GM10248 (cell line): ENCODE measurements around the gene LDLR.
"Not testable (repeated sequence)": the region's sequence is repeated elsewhere in the genome, so short reads cannot be mapped to it uniquely, and the experiment has no call there.

Experiments
- CTCF ChIA-PET: fragments of 300-600 bp; sonication (Branson Sonifier 250); formaldehyde crosslinking; extraction: SDS; loops from one replicate; lab custom pipeline; 2021; ENCODE audit warnings: antibody characterized with exemption; lab: Yijun Ruan, JAX
- POLR2A ChIA-PET: fragments of 350-650 bp; sonication (Branson Sonifier 250); formaldehyde crosslinking; extraction: SDS; loops from one replicate; lab custom pipeline; 2020; ENCODE audit warnings: antibody characterized with exemption; lab: Yijun Ruan, JAX
- DNase-seq: peaks from one replicate; pipeline ENCODE4 v3.0.0; 2012; ENCODE audit errors: extremely low spot score
- TF ChIP-seq, protein P1 (sequence below): IDR thresholded peaks from 2 replicates; pipeline ENCODE4 v1.5.1; 2012; ENCODE audit warnings: mild to moderate bottlenecking, low read depth; ENCODE audit errors: extremely low read depth, missing control alignments, control extremely low read depth

LDLR gene

DNA sequence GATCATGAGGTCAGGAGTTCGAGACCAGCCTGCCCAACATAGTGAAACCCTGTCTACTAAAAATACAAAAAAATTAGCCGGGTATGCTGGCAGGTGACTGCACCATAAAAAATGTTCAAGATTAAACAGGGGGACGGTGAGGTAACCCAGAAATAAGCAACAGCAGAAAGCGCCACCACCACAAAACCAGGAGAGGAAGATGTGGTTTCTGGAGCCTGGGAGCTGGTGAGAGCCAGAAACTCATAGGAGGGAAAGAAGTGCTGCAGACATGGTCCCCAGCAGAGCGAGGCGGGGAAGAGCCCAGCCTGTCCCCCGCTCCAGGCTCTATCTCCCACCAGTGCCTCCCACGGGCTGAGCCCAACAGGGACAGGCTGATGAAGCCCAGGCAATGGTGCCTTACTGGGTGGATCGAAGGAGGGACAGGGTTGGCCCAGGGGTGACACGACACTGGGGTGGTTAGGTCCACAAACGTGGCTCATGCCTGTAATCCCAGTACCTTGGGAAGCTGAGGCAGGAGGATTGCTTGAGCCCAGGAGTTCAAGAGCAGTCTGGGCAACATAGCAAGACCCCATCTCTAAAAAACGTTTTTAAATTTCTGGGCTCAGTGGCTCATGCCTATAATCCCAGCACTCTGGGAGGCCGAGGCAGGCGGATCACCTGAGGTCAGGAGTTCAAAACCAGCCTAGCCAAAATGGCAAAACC, 47.3 kb downstream of the LDLR start:
- DNase-seq, result peak; percentile 14
- ChIA-PET CTCF (interaction anchor here (1.0 to 6.4 kb wide), 6 partner anchors 8 to 104 kb away, joined by 4 to 42 read pairs (median 4); no protein-coding TSS in a partner anchor), POLR2A (no interaction called here)
- TF ChIP-seq, protein P1, sequence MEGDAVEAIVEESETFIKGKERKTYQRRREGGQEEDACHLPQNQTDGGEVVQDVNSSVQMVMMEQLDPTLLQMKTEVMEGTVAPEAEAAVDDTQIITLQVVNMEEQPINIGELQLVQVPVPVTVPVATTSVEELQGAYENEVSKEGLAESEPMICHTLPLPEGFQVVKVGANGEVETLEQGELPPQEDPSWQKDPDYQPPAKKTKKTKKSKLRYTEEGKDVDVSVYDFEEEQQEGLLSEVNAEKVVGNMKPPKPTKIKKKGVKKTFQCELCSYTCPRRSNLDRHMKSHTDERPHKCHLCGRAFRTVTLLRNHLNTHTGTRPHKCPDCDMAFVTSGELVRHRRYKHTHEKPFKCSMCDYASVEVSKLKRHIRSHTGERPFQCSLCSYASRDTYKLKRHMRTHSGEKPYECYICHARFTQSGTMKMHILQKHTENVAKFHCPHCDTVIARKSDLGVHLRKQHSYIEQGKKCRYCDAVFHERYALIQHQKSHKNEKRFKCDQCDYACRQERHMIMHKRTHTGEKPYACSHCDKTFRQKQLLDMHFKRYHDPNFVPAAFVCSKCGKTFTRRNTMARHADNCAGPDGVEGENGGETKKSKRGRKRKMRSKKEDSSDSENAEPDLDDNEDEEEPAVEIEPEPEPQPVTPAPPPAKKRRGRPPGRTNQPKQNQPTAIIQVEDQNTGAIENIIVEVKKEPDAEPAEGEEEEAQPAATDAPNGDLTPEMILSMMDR, result no peak

DNA sequence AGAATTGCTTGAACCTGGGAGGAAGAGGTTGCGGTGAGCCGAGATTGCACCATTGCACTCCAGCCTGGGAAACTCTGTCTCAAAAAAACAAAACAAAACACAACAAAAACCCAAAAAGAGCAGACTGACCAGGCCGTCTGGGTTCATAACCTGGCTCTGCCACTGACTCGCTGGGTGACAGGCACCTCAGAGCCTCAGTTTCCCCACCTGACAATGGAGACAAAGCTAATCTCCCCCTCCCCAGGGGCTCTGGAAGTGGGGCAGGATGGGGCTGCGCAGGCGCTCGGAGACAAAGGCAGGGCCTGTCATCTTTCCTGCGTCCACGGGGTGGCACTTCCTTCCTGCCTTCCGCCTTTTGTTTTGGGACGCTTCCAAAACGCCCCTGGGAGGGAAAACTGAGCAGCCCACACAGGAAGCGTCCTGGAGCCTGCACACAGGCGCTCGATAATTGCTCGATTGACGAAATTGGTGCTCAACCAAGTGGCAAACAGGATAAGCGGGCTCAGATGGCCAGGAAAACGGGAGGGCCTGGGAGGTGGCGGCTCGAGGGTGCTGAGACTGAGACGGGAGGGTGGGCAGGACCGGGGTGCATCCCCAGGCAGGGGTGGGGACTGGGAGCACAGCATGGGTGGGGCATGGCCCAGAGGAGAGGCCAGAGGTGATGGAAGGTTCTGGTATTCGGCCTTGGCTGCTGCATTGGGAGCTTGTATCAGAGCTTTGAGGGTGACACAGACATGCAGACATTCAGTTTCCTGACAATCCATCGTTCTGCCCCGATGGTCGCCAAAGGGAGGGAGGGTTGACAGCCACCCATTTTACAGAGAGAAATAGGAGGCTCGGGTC, 48.5 kb downstream of the LDLR start:
- POLR2A ChIA-PET, result no interaction called here
- peak; percentile 73 for DNase-seq
- TF ChIP-seq, protein P1, result peak; percentile 64
- CTCF ChIA-PET, result interaction anchor here (0.8 to 6.4 kb wide), 16 partner anchors 9 to 345 kb away, joined by 3 to 42 read pairs (median 4); no protein-coding TSS in a partner anchor

DNA sequence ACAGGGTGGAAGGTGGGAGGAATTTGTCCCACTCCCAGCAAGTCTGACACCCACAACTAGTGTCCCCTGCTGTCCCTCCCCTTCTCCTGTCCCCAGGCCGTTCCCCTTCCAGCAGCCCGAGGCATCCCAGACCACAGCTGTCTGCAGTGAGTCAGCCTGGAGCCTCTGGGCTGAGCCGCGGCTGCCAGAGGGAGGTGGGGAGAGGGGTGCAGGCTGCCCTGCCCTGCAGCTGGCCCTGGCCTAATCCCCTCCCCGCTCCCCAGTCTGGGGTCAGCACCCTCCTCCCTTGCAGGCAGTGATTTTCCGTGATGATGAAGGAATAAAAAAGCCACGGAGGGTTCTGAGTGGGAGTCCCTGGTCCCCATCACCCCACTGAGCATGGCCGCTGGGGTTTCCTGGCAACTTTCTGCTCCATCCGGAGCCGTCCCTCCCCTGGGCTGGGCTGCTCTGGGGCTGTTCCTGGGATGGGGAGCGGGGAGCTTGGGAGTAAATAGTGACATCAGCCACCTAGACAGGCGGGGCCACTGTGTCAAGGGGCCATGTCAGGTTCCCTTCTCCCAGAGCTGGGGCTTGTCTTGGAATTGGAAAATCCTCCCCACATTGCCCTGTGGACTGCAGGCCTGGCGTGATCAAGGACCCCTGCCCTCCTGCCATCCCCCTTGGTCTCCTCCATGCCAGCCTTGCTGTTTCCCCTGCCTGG, 49.5 kb downstream of the LDLR start:
- TF ChIP-seq, protein P1, result no peak
- CTCF ChIA-PET, result interaction anchor here (0.7 to 6.4 kb wide), 13 partner anchors 11 to 344 kb away, joined by 3 to 42 read pairs (median 4); no protein-coding TSS in a partner anchor
- DNase-seq, result peak; percentile 20
- POLR2A ChIA-PET, result no interaction called here

DNA sequence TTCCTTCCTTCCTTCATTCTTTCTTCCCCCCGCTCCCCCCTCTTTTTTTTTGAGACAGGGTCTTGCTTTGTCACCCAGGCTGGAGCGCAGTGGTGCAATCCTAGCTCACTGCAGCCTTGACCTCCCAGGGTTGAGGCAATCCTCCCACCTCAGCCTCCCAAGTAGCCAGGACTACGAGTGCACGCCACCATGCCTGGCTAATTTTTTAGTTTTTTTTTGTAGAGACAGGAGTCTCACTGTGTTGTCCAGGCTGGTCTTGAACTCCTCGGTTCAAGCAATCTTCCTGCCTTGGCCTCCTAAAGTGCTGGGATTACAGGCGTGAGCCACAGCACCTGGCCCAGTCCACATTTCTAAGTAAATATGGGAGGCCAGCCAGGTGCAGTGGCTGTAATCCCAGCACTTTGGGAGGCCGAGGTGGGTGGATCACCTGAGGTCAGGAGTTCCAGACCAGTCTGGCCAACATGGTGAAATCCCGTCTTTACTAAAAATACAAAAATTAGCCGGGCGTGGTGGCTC, 50.8 kb downstream of the LDLR start:
- DNase-seq, POLR2A ChIA-PET: not testable (repeated sequence)
- CTCF ChIA-PET, result interaction anchor here (1.5 to 6.4 kb wide), 3 partner anchors 9 to 64 kb away, joined by 3 to 42 read pairs (median 20); no protein-coding TSS in a partner anchor

DNA sequence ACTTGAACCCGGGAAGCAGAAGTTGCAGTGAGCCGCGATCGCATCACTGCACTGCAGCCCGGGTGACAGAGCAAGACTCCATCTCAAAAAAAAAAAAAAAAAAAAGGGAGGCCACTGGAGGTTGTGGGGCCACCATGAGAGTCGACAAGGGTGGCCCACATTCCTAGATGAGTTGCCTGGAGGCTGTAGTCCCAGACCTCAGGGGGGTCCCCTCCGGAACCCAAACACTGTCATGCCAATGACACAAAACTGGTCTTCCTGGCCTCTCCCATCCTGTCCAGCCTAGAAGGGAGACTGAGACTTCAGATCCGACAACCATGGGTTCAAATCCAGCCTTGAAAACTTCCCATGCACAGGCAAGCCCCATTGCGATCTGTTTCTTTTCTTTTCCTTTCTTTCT, 51.6 kb downstream of the LDLR start:
- TF ChIP-seq, protein P1, result no peak
- POLR2A ChIA-PET, result no interaction called here
- CTCF ChIA-PET, result interaction anchor here (0.7 kb wide), 1 partner anchor 11 kb away, joined by 3 read pairs; no protein-coding TSS in a partner anchor
- DNase-seq, result peak; percentile 3

DNA sequence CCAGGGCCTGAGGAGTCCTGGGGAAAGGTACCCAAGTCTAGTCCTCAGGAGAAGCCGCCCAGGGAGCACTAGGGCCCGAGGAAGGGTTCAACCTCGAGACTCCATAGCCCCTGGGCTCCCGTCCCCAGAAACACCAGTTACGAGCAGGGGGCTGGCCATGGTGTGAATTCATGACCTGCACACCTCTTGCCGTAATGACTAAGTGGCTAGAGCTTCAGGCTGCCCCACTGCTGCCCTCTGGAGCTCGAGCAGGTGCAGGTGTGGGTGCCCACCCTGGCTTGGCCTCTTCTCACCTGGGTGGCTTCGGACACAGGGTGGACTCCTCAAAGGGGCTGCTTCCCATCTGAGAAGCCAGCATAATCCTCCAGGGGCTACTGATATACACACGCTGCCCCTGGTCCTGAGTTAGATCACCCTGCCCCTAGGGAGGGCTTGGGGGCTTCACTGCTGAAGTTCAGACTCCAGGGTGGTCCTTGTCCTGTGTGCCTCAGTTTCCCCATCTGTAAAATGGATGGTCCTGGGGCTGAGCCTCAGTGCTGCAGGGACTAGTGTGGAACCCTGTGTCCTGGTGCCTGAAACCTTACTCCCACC, 52.8 kb downstream of the LDLR start:
- CTCF ChIA-PET, result no interaction called here
- TF ChIP-seq, protein P1, result no peak
- POLR2A ChIA-PET, result interaction anchor here (0.6 kb wide), 1 partner anchor 51 kb away, joined by 3 read pairs; no protein-coding TSS in a partner anchor
- no peak for DNase-seq
